Measurements from ENCODE around the gene SPDL1. TPM values are rescaled to one million over a fixed set of nuclear protein-coding genes. Genes with fewer than 3 reads are reported as not detected.
A peak's percentile ranks its signal among the peaks of the same experiment; 100 is the strongest.

The SPDL1 gene
- total RNA-seq, 2 experiments from 2014 or later, result 35.0 to 37.4 TPM

DNA sequence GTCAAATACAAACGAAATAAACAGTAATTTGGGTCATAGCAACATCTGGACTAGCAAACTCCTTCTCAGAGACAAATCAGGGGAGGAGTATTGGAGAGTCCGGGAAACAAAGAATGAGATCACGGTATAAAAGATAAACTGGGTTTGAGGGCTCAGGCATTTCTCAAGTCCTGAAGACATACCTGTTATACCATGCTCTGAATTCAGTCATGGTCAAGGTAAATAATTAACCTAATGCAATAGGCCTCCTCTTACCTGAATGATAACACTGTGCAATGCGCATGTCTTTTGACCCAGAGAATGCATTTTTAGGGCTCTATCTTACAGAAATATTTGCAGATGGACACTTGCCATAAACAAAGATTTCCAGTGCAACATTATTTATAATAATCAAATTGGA lies 31.9 kb upstream of the SPDL1 start:
- Mint-ChIP-seq H3K4me1 (no peaks in the 10 kb centered on the region), H3K9me3 (no peaks in the 10 kb centered on the region), H3K36me3 (no peaks in the 10 kb centered on the region), H3K27ac (no peak overlapping the region), H3K4me3 (no peak overlapping the region), H3K27me3 (peaks cover 33% of the 10 kb centered on the region)
- no peak for DNase-seq
- no peak for ATAC-seq (ENCODE audit: low read depth)
- POLR2A ChIA-PET, result no interaction called here

DNA sequence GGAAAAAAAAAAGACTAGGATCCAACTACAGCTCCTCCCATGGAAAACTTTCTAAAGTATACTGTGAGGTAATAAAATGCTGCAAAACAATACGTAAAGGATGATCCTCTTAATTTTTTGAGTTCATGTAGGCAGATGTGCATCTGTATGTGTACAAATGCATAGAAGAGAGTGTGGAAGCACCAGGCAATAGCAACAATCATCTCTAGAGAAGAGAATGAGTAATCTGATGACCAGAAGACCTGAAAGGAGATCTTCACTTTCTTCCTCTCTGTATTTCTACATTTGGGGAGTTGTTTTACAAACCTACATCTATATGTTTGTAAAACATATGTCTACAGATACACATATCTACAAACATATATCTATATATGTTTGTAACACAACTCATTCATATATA lies 29.3 kb upstream of the SPDL1 start:
- ATAC-seq (ENCODE audit: low read depth) (no peak), DNase-seq (no peak)
- H3K36me3 Mint-ChIP-seq, result no peaks in the 10 kb centered on the region
- H3K4me3 Mint-ChIP-seq, result no peak overlapping the region
- H3K27me3 Mint-ChIP-seq, result peaks cover 35% of the 10 kb centered on the region
- H3K4me1 Mint-ChIP-seq, result no peaks in the 10 kb centered on the region
- H3K9me3 Mint-ChIP-seq, result peaks cover 1% of the 10 kb centered on the region
- POLR2A ChIA-PET, result no interaction called here
- no peak overlapping the region for H3K27ac Mint-ChIP-seq

DNA sequence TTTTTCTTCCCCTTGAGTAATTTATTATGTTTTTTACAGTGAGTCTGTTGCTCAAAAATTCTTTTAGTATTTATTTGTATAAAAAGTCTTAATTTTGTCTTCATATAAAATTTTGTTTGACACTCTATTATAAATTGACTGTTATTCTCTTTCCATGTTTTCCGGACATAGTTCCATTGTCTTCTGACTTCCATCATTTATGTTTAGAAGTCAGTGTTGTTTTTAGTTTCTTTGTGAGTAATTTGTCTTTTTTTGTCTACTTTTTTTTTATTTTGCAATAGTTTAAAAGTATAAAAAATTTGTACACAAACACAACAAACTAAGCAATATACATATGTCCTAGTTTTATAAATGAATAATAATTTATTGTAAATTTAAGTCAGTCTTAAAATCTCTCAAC lies 25.7 kb upstream of the SPDL1 start:
- Mint-ChIP-seq H3K36me3 (no peaks in the 10 kb centered on the region), H3K9me3 (peaks cover 1% of the 10 kb centered on the region), H3K27me3 (peaks cover 28% of the 10 kb centered on the region)

DNA sequence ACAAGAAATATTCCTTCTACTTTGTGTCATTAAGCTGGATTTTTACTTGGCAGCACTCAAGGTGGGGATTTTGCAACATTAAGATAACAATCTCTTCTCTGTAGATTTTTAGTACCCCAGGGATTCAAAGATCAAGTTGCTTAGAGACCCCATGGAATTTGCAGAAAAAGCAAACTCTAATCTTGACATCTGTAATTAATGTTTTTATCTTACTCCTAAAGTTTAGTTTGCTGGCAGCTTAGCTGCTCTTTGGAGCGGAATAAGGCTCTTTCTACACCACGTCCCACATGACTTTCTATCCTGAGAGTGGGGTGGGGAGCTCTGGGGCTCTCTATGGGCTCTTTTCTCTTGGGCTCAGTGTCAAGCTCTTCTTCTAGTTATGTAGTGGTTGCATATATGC lies 21.7 kb upstream of the SPDL1 start:
- H3K4me3 Mint-ChIP-seq, result no peak overlapping the region
- no peaks in the 10 kb centered on the region for H3K4me1 Mint-ChIP-seq
- H3K9me3 Mint-ChIP-seq, result peaks cover 1% of the 10 kb centered on the region
- ATAC-seq (ENCODE audit: low read depth) (no peak), DNase-seq (no peak)
- H3K27ac Mint-ChIP-seq, result no peak overlapping the region
- peaks cover 32% of the 10 kb centered on the region for H3K27me3 Mint-ChIP-seq
- no peaks in the 10 kb centered on the region for H3K36me3 Mint-ChIP-seq
- POLR2A ChIA-PET, result no interaction called here

More for the DNA sequence above, 25.7 kb upstream of the SPDL1 start:
- Mint-ChIP-seq H3K4me1 (no peaks in the 10 kb centered on the region), H3K4me3 (no peak overlapping the region), H3K27ac (no peak overlapping the region)
- POLR2A ChIA-PET, result no interaction called here
- DNase-seq, result no peak
- ATAC-seq (ENCODE audit: low read depth), result no peak

DNA sequence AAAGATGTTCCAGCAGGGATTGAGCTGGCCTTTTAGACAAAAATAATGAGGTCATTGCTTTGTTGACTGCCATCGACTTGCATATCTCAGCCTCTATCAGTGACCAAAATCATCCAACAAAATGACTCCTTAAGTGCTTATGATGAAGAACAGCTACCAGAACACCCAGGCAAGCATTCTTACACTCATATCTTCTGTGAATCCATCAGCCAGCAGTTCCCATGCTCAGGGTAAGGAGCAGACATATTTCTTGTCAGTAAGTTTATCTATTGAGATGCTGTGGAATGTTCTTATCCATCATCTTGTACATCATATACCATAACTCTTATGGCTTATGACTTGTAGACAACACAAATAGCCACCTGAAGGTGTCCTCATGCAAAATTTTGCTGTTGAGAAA lies 20.2 kb upstream of the SPDL1 start:
- Mint-ChIP-seq H3K36me3 (no peaks in the 10 kb centered on the region), H3K27ac (no peak overlapping the region), H3K9me3 (no peaks in the 10 kb centered on the region), H3K4me3 (no peak overlapping the region), H3K4me1 (no peaks in the 10 kb centered on the region), H3K27me3 (peaks cover 36% of the 10 kb centered on the region)
- POLR2A ChIA-PET, result no interaction called here
- DNase-seq, result no peak
- ATAC-seq (ENCODE audit: low read depth), result no peak

DNA sequence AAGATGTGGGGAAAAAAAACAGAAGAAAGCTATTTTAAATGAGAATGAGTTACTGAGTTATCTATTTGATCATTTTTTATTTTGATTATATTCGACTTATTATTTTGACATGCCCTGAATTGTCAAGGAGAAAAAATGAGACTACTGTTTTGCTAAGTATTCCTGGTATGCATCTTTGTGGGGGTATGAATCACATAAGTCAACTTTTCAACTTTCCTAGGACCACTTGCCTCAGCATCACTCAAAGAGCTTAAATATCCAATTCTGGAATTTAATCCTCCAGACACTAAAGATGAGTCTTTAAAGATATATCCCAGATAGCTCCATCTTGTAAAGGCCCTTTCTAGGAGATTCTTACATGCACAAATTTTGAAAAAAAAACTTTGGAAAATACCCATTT lies 17.4 kb upstream of the SPDL1 start:
- Mint-ChIP-seq H3K27me3 (peaks cover 32% of the 10 kb centered on the region), H3K4me3 (no peak overlapping the region), H3K4me1 (no peaks in the 10 kb centered on the region), H3K36me3 (no peaks in the 10 kb centered on the region), H3K9me3 (no peaks in the 10 kb centered on the region), H3K27ac (no peak overlapping the region)
- POLR2A ChIA-PET, result no interaction called here
- ATAC-seq (ENCODE audit: low read depth) (no peak), DNase-seq (no peak)

DNA sequence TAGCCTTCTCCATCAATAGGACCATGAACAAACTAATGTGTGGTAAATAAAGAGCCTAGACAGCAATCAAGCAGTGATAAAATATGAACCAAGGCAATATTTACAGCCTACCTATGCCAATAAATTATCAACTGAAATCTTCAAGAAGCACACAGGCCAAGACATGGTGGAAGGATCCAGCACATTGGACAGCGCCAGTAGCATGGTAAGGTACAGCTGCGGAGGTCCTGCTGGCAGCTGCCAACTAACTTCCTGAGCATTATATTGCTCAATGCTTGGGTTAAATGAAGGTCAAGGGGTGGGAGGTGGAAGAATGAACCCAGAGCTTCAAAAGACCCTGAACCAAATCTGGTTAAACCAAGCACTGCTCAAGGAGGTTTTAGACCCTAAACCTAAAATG lies 16.5 kb upstream of the SPDL1 start:
- Mint-ChIP-seq H3K27ac (no peak overlapping the region), H3K27me3 (peaks cover 32% of the 10 kb centered on the region), H3K4me1 (no peaks in the 10 kb centered on the region), H3K4me3 (no peak overlapping the region), H3K36me3 (no peaks in the 10 kb centered on the region), H3K9me3 (no peaks in the 10 kb centered on the region)
- ATAC-seq (ENCODE audit: low read depth) (no peak), DNase-seq (no peak)
- POLR2A ChIA-PET, result no interaction called here

DNA sequence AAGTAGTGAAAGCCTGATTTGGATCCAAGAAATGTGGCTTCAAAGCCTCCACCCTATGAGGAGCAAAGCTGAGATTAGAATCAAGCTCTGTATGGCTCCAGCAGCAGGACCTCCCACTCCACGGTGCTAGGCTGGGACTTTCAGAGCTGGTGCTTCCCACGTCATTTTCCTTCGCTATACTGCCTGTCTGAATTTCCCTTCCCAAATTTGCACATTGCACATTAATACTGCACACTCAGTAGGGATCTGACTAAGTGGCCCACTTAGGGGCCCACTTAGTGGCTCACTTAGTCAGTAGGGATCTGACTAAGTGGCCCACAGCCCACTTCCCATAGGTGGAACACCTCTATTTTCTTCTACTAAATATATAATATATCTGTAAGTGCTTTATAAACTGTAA lies 14.1 kb upstream of the SPDL1 start:
- peaks cover 33% of the 10 kb centered on the region for H3K27me3 Mint-ChIP-seq
- no peak overlapping the region for H3K4me3 Mint-ChIP-seq
- no peak overlapping the region for H3K27ac Mint-ChIP-seq
- no peaks in the 10 kb centered on the region for H3K36me3 Mint-ChIP-seq
- POLR2A ChIA-PET, result no interaction called here
- DNase-seq, result no peak
- H3K9me3 Mint-ChIP-seq, result no peaks in the 10 kb centered on the region
- ATAC-seq (ENCODE audit: low read depth), result no peak
- no peaks in the 10 kb centered on the region for H3K4me1 Mint-ChIP-seq

DNA sequence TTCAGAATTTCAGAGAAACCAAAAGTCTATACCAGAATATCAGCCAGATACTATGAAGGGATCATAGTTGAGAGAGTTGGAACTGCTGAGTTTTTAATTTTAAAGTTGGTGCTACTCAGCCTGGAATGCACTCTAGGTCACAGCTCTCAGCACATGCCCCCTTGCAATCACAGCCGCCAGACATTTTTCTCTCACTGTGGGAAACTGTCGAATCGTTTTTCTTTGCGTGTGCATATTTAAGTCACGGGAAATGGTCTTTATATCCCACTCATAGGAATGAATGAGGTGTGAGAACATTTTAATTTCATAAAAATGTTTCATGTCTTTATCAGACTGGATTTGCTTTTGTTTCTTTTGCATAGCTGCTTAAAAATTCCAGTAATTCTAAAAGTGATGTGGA lies 12.2 kb upstream of the SPDL1 start:
- Mint-ChIP-seq H3K4me1 (no peaks in the 10 kb centered on the region), H3K36me3 (no peaks in the 10 kb centered on the region), H3K27me3 (peaks cover 42% of the 10 kb centered on the region), H3K9me3 (no peaks in the 10 kb centered on the region), H3K4me3 (no peak overlapping the region), H3K27ac (no peak overlapping the region)
- POLR2A ChIA-PET, result no interaction called here
- no peak for ATAC-seq (ENCODE audit: low read depth)
- no peak for DNase-seq

DNA sequence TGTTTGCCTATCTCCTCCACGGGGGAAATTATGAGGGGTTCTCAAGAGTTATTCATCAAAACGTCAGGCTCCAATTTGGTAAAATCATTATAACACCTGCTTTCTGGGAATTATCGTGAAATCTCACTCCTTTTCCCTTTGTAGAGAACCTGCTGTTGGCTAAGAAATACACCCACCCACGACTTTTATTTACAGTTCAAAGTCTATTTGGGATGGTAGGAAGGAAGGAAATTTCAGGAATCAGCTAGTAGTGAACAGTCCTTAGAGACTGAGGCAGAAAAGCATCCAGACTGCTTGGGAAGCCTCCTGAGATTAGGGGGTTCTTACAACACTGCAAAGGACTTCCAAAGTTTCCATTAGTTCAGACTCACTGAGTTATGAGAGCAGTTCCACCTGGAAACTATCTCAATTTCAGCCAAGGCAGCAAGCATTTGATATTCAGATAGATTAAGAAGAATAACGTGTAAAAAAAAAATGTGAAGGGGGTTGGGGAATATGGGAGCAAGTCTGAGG lies 9.4 kb upstream of the SPDL1 start:
- POLR2A ChIA-PET, result no interaction called here
- H3K36me3 Mint-ChIP-seq, result no peaks in the 10 kb centered on the region
- no peak overlapping the region for H3K27ac Mint-ChIP-seq
- H3K4me1 Mint-ChIP-seq, result no peaks in the 10 kb centered on the region
- ATAC-seq (ENCODE audit: low read depth) (no peak), DNase-seq (no peak)
- no peak overlapping the region for H3K4me3 Mint-ChIP-seq
- peaks cover 48% of the 10 kb centered on the region for H3K27me3 Mint-ChIP-seq
- H3K9me3 Mint-ChIP-seq, result no peaks in the 10 kb centered on the region

DNA sequence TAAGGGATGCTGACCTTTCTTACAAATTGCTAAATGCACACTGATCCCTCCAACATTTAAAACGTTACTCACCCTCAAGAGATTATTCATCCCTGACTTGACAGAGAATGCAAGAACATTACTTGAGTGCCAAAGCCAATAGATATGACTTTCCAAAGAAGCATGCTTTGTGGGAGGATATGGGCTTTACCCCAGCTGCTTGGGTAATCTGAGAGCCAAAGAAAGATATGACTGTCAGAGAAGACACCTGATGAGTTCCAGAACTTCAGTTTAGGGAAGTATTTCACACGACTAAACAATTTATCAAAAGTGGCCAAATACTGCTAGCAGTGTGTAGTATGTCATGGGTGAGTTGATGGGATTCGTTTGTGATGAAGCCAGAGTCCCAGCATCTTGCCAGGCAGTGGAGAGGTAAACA lies 7.4 kb upstream of the SPDL1 start:
- Mint-ChIP-seq H3K4me3 (no peak overlapping the region), H3K36me3 (no peaks in the 10 kb centered on the region), H3K27ac (no peak overlapping the region), H3K4me1 (no peaks in the 10 kb centered on the region), H3K27me3 (peaks cover 46% of the 10 kb centered on the region), H3K9me3 (no peaks in the 10 kb centered on the region)
- no peak for DNase-seq
- no peak for ATAC-seq (ENCODE audit: low read depth)
- POLR2A ChIA-PET, result no interaction called here

DNA sequence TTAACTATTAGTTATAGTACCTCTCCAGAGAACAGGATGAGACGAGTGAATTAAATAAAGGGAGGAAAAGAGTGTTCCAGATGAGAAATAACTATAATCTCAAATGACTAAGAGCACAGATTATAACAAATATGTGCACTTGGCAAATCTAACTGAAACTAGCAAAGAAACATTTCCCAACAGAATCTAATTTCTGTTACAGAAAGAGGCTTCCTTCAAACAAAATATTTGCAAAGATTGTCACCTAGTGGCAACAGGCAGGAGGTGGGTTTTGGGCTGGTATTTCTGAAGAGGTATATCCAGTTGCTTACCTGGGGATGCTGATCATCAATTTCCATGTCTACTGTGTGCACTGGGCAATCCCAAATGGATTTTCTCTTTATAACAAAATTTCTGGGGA lies 5.6 kb upstream of the SPDL1 start:
- DNase-seq (no peak), ATAC-seq (ENCODE audit: low read depth) (no peak)
- Mint-ChIP-seq H3K36me3 (no peaks in the 10 kb centered on the region), H3K9me3 (no peaks in the 10 kb centered on the region), H3K27ac (no peak overlapping the region), H3K4me3 (no peak overlapping the region), H3K27me3 (peaks cover 43% of the 10 kb centered on the region), H3K4me1 (peaks cover 1% of the 10 kb centered on the region)
- POLR2A ChIA-PET, result no interaction called here

DNA sequence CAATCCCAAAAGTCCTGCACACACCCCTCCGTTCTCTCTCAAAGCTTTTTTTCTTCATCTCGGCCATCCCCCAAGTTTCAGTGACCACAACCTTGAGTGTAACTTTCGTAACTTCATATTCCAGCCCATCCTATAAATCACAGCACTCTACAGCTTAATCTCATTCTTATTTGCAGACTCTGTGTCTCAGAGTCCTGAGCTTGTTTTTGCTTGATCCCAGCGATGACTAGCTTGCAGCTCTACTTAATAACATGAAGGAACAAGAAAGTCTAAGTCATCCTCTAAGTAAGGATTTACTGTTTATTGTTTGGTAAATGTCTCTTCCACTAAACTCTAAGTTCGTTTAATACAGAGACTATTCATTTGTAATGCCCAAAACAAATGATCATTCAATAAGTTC lies 2.6 kb upstream of the SPDL1 start:
- no peaks in the 10 kb centered on the region for H3K9me3 Mint-ChIP-seq
- no peak overlapping the region for H3K27ac Mint-ChIP-seq
- no peak overlapping the region for H3K4me3 Mint-ChIP-seq
- H3K27me3 Mint-ChIP-seq, result peaks cover 28% of the 10 kb centered on the region
- POLR2A ChIA-PET, result no interaction called here
- DNase-seq, result no peak
- no peak for ATAC-seq (ENCODE audit: low read depth)
- peaks cover 13% of the 10 kb centered on the region for H3K4me1 Mint-ChIP-seq
- peaks cover 1% of the 10 kb centered on the region for H3K36me3 Mint-ChIP-seq

DNA sequence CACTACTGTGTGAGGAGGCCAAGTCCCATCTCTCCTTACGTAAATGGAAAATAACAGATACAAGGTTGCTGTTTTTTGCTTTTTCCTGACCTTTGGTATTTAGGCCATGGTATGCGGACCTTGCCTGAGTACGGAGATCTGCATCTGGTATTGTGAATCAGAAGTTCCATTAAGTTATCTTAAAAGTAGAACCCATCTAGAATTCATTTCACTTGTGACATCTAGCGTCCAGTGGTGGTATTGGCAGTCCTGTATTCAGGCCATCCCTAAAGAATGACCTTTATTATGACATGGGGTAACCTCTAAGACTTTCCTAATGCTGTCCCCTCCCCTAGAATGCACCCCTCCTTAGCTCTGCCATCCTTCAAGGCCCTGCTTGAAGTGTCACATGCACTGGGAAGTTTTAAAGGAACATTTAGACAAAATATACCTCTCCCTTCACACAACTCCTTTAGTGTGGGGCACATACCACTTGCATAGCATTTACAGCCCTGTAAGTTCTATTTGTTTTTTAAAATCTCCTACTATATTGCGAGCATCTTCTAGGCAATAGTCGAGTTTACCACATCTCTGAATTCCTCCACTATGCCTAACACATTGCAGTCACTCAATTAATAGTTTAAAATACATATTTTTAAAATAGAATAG lies 1.9 kb upstream of the SPDL1 start:
- POLR2A ChIA-PET, result no interaction called here

DNA sequence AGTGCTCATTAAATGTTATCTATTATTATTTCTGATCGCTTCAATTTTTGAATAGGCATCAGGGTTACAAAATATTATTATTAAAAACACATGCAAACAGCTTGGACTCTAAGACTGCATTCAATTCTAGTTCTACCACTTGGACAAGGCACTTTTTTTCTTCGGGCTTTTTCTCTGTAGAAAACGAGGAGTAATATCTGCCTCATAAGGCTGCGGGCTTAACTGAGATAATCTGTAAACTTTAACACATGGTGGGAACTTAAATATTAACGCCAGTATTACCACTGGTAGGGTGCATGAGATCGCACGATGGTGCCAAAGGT lies 511 bp upstream of the SPDL1 start:
- DNase-seq (no peak), ATAC-seq (ENCODE audit: low read depth) (no peak)
- Mint-ChIP-seq H3K4me1 (peaks cover 20% of the 10 kb centered on the region), H3K27ac (peak overlapping the region; percentile 96), H3K4me3 (peak overlapping the region; percentile 99), H3K27me3 (peaks cover 13% of the 10 kb centered on the region), H3K36me3 (peaks cover 6% of the 10 kb centered on the region), H3K9me3 (no peaks in the 10 kb centered on the region)
- POLR2A ChIA-PET, result interaction anchor here (0.7 to 1.4 kb wide), 9 partner anchors 13 to 1071 kb away, joined by 3 to 39 read pairs (median 4); partner anchors contain the start of gene DOCK2

More for the DNA sequence above, 1.9 kb upstream of the SPDL1 start:
- no peak overlapping the region for H3K4me3 Mint-ChIP-seq
- H3K36me3 Mint-ChIP-seq, result peaks cover 6% of the 10 kb centered on the region
- DNase-seq (no peak), ATAC-seq (ENCODE audit: low read depth) (no peak)
- no peaks in the 10 kb centered on the region for H3K9me3 Mint-ChIP-seq
- no peak overlapping the region for H3K27ac Mint-ChIP-seq
- H3K4me1 Mint-ChIP-seq, result peaks cover 16% of the 10 kb centered on the region
- H3K27me3 Mint-ChIP-seq, result peaks cover 23% of the 10 kb centered on the region
